HEK293 (cell line): Measurements from ENCODE around the gene GATA2.

Experiments used
- HOXA7 ChIP-seq: sonication (generic); formaldehyde crosslinking; IDR thresholded peaks from 2 replicates; pipeline ENCODE4 v1.8.1; 2022; ENCODE audit warnings: missing genetic modification reagents, borderline replicate concordance
- YY1 ChIP-seq: fragments of 450-650 bp; formaldehyde crosslinking; IDR thresholded peaks from 2 replicates; pipeline ENCODE4 v1.5.1; 2018; ENCODE audit warnings: missing biosample characterization, missing genetic modification characterization
- ZNF112 ChIP-seq: fragments of 450-650 bp; formaldehyde crosslinking; IDR thresholded peaks from 2 replicates; pipeline ENCODE4 v1.5.0; 2017; ENCODE audit warnings: missing biosample characterization, missing genetic modification characterization
- ZNF426 ChIP-seq: fragments of 450-650 bp; formaldehyde crosslinking; IDR thresholded peaks from 2 replicates; pipeline ENCODE4 v1.5.1; 2017; ENCODE audit warnings: missing biosample characterization, missing genetic modification characterization, mild to moderate bottlenecking, inconsistent platforms, moderate library complexity
- ZNF670 ChIP-seq: fragments of 450-650 bp; formaldehyde crosslinking; IDR thresholded peaks from 2 replicates; pipeline ENCODE4 v1.5.1; 2016; ENCODE audit warnings: missing biosample characterization, missing genetic modification characterization, low read depth
- TF ChIP-seq, protein P1 (sequence below): fragments of 450-650 bp; formaldehyde crosslinking; IDR thresholded peaks from 2 replicates; pipeline ENCODE4 v1.5.1; 2016; ENCODE audit warnings: missing biosample characterization, missing genetic modification characterization

DNA sequence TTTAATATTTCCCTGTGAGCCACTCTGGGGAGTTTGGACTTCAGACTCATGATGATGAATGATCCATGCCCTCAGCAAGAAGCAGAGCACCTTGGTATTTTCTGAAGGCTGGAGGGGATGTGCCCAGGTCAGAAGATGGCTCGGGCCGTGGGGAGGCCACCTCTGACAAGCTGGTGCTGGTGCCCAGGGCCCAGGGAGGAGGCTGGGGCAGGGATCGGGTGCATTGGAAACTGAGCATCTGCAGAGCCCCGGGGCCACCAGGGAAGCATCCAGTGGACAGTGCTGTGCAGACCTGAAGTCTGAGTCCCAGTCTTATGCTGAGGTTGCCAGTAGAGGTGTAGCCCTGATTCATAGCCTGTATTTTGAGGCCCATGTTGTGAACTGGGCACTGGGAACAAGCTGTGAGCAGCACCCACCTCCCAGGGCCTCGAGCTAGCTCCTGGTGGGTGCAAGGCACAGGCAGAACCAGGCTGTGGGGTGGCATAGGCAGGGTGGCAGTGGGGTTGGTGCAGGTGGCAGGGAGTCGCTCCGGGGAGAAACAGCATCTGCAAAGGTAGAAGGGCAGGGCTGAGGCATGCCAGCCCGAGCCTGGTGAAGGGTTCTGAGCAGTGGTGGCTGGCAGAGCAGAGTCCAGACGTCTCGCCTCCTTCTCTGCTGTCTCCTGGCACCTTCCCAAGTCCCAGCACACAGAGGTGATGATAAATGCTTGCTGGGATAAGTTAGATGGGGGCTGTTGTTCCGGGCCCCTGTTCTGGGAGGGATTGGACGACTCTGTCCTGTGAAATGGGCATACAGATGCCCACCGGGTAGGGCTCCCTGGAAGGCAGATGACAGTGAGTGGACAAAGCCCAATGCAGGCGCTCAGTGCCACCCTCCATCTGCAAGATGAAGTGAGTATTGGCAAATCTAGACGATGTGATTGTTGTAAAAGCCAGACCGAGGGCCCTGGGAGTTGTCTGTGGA is 36.9 kb downstream of the GATA2 start:
- TF ChIP-seq, protein P1, sequence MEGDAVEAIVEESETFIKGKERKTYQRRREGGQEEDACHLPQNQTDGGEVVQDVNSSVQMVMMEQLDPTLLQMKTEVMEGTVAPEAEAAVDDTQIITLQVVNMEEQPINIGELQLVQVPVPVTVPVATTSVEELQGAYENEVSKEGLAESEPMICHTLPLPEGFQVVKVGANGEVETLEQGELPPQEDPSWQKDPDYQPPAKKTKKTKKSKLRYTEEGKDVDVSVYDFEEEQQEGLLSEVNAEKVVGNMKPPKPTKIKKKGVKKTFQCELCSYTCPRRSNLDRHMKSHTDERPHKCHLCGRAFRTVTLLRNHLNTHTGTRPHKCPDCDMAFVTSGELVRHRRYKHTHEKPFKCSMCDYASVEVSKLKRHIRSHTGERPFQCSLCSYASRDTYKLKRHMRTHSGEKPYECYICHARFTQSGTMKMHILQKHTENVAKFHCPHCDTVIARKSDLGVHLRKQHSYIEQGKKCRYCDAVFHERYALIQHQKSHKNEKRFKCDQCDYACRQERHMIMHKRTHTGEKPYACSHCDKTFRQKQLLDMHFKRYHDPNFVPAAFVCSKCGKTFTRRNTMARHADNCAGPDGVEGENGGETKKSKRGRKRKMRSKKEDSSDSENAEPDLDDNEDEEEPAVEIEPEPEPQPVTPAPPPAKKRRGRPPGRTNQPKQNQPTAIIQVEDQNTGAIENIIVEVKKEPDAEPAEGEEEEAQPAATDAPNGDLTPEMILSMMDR (tag by site-specific recombination) = no peak
- TF ChIP-seq ZNF670 (no peak), ZNF426 (no peak), YY1 (no peak), ZNF112 (tag by site-specific recombination) (no peak), HOXA7 (no peak)
